Stimulated activated CD4-positive, alpha-beta T cell treated with anti-CD3 and anti-CD28 coated beads, Interleukin-1b, Interleukin-23, amount 100 ng/mL, for 48 hours (primary cell): Measurements from ENCODE around the gene CCDC38.

Source experiments
- DNase-seq: peaks from one replicate; pipeline ENCODE4 v3.0.0-alpha.2; 2020

CCDC38 gene

DNA sequence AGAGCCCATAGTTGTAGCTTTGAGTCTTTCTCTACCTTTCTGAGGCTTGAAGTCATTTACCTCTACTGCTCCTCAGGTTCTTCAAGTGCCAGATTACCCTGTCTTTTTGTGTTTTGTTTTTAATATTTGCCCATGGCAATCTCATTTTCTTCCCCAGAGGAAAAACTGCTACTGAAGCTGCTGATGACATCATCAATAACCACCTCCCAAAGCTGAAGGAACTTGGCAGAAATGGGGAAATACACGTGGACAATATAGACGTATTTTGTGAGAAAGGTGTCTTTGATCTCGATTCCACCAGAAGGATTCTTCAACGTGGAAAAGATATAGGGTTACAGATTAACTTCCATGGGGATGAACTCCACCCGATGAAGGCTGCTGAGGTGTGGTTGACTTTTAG lies 17.8 kb upstream of the CCDC38 start:
- DNase-seq = no peak

DNA sequence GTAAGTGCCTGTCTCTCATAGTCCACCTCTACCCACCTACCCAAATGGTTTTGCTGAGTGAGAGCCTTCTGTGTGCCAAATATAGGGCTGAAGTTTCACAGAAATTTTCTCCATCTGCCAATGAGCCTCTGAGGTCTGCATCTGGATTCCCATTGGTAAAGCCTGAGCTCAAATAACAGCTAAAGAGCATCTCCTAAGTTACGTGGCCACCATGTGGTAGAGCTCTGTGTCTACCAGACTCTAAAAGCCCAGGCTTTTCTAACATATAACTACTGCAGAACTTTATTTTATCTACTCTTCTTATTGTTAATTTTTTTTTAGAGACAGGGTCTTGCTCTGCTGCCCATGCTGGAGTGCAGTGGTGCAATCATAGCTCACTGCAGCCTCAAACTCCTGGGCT lies 16.7 kb upstream of the CCDC38 start:
- no peak for DNase-seq

DNA sequence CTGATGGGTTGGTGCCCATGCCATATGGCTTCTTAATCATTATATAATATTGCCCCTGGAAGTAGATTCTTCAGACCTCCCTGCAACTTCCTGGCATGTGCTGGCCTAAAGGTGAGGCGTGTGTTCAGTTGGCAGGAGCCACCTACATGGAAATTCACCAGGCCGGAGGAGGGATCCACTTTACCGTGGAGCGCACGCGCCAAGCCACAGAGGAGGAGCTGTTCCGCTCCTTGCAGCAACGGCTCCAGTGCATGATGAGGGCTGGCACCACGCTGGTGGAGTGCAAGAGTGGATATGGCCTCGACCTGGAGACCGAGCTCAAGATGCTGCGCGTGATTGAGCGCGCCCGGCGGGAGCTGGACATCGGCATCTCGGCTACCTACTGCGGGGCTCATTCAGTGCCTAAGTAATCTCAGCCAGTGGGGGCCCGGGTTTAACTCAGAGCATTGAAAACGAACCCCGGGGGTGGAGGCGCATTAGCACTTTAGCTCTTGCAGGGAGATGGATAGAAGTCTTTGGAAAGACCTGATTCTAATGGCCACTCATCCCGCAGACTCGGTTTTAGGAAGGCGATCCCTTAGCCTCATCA lies 14.2 kb upstream of the CCDC38 start:
- no peak for DNase-seq

DNA sequence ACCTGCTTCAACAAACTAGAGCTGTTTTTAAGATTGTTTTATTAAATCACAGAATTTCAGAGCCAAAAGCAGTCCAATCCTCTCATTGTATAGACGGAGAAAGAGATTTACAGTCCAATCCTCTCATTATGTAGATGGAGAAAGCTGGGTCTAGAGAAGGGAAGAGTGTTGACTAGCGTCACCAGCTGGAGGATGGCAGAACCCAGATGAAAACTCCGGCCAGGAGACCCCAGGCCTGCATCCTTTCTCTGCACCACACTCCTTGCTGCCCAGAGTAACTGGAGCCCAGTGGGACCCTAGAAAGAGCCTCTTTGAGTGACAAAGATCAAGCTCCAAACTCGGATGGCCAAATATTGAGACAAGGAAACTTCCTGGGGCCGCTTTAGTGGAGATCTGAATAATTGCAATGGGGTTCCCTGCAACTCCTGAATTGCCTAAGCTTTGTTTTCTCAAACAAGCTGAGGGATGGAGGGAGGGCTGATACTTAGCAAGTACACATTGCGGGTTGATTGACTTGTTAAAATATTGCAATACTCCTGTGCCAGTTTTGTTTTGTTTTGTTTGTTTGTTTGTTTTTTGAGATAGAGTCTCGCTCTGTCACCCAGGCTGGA lies 13.2 kb upstream of the CCDC38 start:
- DNase-seq = no peak

DNA sequence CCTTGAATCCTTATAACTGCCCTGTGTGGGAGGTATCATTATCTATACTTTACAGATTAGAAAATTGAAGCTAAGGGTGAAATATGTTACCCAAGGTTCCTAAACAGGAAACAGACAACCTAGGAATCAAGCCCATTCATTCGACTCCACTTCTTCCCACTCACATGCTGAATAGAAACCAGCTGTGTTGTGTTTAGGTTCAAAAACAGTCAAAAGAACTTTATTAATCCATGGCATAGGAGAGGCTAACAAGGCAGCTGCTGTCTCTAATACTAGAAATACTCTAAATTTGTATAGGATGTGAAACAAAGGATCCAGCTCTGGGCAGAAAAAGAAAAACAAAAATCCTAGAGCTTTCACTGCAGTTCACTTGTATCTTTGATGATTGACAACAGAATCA lies 10.6 kb upstream of the CCDC38 start:
- no peak for DNase-seq

DNA sequence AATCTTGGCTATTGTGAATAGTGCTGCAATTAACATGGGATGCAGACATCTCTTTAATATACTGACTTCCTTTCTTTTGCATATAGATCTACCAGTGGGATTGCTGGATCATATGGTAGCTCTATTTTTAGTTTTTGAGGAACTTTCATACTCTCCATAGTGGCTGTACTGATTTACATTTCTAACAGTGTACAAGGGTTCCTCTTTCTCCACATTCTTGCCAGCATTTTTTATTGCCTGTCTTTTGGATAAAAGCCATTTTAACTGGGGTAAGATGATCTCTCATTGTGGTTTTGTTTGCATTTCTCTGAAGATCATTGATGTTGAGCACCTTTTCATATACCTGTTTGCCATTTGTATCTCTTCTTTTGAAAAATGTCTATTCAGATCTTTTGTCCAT lies 9.1 kb upstream of the CCDC38 start:
- DNase-seq = no peak

DNA sequence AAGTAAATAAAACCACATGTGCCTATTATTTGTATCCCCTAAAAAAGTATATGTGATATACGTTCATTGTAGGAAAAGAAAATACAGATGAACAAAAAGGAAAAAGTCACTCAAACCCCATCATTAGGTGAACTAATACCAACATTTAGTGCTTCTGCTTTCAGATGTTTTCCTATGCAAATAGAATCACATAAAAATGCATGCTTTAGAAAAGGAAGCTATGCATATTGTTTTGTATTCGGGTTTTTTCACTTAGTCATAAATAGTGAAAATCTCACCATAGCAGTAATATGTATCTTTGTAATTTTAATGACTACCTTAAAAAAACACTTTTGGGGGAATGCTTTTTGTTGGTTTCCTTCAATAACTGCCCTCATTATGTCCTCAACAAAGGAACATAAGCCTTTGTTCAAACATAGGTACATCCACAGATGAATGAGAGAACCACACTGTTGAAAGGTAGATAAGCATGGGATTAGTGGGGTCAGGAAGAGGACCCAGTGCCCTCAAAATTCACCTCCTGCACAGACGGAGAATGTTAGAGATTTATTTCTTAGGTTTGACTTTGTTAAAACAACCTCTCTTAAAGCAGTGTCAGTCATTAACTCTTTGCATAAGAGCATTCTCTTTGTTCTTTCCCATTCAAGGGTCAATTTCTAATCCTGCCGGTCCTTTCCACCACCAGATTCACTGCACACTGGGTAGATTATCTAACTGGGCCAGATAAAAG lies 7.2 kb upstream of the CCDC38 start:
- DNase-seq = no peak

DNA sequence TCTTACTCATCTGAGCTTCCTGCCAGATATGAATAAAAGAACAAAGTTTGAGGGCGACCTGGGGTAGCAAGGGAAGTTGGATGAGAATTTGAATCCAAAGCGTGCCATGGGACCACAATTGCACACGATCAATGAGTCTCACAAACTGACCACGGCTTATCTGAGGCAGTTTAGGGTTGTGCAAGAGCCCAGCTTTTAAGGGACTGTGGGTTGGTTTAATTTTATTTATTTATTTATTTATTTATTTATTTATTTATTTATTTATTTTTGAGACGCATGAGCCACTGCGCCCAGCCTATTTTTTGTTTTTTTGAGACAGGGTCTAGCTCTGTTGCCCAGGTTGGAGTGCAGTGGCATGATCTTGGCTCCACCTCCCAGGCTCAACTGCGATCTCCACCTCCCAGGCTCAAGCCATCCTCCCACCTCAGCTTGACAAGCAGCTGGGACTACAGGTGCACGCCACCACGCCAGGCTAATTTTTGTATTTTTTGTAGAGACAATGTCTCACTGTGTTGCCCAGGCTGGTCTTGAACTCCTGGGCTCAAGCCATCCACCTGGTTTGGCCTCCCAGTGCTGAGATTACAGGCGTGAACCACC lies 1.8 kb upstream of the CCDC38 start:
- no peak for DNase-seq

DNA sequence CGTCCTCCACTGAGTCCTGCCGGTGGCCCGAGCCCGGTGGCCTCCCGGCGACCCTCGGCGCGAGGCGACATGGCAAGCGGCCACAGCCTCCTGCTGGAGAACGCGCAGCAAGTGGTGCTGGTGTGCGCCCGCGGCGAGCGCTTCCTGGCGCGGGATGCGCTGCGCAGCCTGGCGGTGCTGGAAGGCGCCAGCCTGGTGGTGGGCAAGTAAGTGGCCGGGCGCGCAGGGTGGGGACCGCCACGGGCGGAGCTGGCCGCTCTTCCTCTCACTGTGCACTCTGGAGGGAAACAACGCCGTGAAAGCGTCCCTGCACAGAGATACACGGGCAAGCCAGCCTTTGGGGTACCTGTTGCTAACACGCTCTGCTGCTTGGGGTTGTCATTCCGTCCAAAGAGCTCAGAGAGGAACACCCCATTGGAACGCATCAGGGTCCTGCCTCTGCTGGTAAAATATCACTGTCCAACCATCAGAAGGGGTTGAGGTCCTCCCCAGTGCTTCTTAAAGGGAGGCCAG lies 972 bp upstream of the CCDC38 start, which contains the start of gene AMDHD1:
Gene AMDHD1, plus strand, starts transcription at position 2 of the 513 bp plus-strand sequence. Its CDS starts 68 bp downstream, at position 70.
- peak; percentile 56 for DNase-seq

DNA sequence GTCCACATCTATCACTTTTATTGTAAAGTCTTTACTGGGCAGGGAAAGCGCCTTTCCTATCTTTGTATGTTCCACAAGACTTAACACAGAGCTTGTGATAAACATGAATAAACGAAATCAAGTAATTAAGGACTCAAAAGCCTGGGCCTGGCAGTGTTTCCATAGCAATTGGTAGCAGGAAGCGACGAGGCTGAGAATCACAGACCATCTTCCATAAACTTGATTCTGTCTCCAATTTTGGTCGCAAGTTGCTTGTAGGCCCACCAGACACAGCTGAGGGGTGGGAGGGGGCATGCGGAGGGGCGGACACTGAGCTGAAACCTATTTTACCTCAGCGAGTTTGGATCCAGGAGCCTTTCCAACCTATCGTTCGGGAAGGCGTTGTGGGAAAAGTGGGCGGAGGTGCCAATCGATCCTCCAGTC lies 302 bp downstream of the CCDC38 start:
- peak; percentile 3 for DNase-seq

DNA sequence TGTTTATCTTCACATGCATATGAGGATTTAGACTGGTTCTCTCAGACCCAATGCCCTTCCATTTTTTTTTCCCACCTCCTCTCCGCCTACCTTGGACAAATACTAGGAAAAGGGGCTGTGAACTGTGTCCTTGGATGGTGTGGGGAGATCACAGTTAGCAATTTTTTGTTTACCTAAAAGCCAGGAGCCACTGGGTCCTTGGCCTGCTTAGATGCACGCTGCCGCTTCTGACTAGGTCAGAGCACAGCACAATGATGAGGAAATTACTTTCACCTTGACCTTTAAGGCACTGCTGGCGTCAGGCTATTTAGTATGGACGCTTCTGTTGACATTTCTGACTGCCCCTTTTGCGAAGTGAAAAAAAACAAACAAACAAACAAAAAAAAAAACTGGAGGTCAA lies 1.9 kb downstream of the CCDC38 start:
- DNase-seq = no peak

DNA sequence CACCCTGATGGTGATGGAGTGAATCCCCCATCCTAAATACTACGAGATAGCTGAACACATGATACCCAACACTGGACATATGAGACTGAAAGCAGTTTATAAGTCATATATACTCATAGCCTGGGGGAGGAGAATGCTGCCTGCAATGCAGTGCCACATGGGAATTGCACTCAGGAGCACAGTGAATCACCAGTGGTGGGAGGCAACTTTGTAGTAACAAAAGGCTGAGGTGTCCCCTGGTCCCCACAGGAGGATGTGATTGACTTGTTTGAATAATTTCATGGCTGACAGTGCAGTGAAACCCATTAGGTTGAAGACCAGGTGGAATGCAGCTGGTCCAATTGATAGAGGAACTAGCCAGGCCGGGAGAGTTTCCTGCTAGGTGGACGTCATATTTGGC lies 20.2 kb downstream of the CCDC38 start:
- DNase-seq = no peak

DNA sequence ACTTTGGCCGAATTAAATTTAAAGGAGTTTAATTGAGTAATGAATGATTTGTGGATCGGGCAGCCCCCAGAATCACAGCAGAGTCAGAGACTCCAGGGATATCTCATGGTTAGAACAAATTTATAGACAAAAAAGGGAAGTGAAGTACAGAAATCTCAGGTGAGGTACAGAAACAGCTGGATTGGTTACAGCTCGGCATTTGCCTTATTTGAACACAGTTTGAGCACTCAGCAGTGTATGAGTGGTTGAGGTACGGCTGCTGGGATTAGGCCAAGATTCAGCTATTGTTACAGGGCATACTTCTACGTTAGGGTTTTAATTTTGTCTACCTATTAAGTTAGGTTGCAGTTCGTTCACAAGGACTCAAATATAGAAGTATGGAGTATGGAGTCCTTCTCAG lies 23.3 kb downstream of the CCDC38 start:
- DNase-seq = no peak

DNA sequence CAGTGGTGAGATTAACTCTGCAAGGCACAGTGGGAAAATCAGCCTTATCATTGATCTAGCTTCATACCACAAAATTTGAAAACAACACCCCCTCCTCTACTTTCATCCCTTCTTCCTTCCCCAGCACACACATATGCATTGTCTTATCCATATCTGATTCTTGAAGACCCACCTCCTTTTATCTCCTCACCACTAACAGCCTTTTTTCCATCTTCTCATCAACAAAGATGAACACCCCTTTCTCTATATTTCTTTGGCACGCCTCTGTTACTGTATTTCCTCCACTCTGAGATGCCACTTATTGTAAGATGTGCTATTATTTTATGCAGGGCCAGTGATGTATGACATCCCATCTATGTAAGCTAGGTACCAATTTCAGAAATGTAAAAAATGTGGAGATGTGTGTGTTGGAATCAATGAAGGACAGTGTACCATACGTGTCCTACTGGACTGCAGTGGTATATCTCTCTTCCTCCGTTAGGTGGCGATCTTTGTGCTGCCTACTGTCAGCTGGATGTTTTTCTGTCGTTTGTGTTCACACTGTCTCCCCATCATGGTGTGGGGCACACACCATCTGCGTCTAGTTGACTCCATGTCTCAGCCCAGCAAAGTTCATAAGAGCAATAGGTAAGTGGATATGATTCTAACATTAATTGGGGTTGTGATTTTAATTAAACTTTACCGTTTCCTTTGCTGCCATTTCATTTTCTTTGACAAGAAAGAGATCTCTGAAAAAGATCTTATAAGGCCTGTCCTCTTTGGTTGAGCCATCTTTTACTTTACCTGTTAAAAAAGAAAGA lies 24.0 kb downstream of the CCDC38 start:
- peak; percentile 39 for DNase-seq

DNA sequence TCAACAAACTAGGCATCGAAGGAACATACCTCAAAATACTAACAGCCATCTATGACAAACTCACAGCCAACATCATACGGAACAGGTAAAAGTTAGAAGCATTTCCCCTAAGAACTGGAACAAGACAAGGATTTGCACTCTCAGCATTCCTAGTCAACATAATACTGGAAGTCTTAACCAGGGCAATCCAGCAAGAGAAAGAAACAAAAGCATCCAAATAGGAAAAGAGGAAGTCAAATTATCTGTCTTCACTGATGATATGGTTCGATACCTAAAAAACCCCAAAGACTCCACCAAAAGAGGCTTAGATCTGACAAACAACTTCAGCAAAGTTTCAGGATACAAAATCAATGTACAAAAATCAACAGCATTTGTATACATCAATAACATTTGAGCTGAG lies 32.5 kb downstream of the CCDC38 start:
- DNase-seq = no peak

DNA sequence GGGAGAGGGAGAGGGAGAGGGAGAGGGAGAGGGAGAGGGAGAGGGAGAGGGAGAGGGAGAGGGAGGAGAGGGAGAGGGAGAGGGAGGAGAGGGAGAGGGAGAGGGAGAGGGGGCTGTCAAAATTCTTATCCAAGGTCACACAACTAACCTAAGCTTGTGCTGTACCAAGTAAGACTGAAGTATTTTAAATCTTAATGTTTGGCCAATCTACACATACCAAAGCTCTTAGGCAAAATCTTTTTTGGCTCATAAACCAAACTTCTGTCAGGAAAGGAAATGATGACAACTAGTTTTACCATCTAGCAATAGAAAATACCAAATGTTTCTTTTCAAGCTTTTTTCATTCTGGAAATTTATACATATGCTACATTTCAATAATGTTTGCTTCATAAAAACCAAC lies 33.8 kb downstream of the CCDC38 start:
- DNase-seq = no peak

DNA sequence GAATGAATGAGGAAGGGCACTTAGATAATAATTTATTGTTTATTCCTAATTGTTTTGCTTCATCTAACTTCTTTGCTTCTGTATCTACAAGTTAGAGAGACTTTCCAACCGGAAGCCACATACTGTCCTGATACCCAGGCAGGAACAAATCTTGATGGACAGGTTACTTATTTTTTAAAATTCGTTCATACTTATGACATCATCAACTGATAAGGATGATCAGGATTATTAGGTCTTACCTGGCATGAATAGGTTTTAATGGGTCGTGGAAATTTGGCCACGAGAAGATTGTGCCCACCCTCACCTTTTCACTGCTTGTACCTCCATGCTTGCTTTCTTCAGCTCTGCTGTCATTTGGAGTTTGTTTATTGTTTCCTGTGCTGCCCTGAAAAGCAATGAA lies 44.3 kb downstream of the CCDC38 start:
- DNase-seq = no peak

DNA sequence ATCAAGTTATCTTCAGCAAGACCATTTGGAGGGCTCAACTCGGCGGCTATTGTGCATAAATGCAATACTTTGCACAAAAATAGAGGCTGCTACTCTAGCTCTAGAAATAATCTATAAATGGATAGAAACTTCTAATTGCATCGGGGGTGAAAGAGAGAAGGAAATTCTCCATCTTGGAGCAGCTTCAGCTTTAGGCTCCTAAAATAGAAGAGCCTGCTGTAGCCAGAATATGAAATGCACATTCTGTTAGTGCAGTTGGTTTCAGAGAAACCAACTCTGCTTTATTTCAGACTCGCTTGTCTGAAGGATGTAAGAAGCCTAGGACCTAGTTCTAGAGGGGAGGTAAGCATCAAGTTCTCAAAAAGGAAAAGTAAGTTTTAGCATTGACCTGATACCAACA lies 45.6 kb downstream of the CCDC38 start:
- no peak for DNase-seq

DNA sequence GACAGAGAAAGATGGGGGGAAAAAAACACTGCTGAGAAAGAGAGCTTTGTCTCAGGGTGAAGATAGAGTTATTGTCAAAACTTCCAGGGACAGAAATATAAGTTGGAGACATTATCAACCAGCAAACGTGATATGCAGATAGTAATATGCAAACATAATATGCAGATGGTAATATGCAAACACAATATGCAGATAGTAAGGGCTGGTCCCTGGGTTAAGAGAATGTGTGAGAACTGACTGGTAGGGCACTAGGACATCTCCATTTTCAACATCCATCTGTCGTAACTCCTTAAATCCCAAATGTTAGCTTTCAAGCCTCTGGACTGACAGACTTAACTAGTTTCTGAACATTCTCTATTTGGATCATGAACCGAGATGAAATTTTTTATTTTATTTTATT lies 51.5 kb downstream of the CCDC38 start:
- no peak for DNase-seq

DNA sequence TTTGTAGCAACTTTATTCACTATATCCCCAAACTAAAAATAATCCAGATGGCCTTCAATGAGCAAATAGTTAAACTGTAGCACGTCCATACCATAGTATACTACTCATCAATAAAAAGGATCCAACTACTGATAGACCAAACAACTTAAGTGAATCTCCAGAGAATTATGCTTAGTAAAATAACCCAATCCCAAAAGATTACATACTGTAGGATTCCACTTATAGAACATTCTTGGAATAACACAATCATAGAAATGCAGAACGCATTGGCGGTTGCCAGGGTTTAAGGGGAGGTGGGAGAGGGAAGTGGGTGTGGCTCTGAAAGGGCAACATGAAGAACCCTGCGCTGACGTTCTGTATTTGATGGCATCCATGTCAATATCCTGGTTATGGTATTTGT lies 55.1 kb downstream of the CCDC38 start:
- no peak for DNase-seq

DNA sequence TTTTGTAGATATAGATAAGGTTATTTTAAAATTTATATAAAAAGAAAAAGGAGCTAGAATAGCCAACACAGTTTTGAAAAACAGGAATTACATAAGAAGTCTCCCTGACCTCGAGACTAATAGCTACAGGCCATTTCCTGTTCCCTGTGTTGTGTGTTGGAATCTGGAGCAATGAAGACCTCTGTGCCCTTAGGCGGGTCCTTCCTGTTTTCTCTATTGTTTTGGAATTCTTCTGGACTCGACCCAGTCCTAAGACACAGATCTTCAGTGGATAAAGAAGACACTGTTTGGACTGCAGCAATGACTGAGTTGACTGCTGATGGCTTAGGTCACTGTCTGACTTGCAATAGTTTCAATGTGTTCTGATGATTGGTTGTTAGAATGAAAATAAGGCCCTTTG lies 57.4 kb downstream of the CCDC38 start:
- no peak for DNase-seq

DNA sequence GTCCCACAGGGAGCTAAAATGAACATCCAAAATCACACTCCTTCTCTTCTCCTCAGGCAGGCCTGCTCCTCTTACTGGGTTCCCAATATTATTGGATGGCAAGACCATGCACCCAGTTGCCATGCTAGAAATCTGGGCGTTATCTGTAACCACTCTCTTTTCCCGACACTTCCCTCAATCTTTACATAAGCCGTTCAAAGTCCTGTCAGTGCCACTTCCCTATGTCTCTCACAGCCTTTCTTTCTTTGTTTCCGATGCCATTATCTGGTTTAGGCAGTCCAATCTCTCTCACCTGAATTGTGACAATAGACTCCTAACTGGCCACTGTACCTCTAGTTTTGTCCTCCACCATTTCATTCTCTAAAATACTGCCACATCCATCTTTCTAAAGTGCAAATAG lies 59.5 kb downstream of the CCDC38 start:
- no peak for DNase-seq

DNA sequence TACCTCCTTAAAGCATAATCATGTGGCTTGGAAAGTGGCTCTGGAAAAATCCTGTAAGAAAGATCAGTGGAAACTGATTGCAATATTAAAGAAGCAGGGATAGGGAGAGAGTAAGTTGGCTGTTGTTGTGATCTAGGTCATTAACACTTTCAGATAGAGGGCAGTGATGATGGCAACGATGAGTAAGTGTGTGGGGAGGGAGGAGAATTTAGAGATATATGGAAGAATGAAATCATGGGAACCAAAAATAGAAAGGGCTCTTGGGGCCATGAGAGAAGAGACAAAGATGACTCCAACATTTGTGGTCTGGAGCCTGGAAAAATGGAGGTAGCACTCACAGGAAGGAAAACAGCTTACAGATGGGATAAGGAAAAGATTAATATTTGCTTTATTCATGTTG lies 60.3 kb downstream of the CCDC38 start:
- no peak for DNase-seq
